CD4-positive, alpha-beta T cell treated with Interleukin-15 for 4 hours (primary cell): ENCODE measurements around the gene ELP4.

Source experiments
- DNase-seq: peaks from one replicate; pipeline ENCODE4 v3.0.0-alpha.2; 2020; ENCODE audit warnings: low spot score

The ELP4 gene

DNA sequence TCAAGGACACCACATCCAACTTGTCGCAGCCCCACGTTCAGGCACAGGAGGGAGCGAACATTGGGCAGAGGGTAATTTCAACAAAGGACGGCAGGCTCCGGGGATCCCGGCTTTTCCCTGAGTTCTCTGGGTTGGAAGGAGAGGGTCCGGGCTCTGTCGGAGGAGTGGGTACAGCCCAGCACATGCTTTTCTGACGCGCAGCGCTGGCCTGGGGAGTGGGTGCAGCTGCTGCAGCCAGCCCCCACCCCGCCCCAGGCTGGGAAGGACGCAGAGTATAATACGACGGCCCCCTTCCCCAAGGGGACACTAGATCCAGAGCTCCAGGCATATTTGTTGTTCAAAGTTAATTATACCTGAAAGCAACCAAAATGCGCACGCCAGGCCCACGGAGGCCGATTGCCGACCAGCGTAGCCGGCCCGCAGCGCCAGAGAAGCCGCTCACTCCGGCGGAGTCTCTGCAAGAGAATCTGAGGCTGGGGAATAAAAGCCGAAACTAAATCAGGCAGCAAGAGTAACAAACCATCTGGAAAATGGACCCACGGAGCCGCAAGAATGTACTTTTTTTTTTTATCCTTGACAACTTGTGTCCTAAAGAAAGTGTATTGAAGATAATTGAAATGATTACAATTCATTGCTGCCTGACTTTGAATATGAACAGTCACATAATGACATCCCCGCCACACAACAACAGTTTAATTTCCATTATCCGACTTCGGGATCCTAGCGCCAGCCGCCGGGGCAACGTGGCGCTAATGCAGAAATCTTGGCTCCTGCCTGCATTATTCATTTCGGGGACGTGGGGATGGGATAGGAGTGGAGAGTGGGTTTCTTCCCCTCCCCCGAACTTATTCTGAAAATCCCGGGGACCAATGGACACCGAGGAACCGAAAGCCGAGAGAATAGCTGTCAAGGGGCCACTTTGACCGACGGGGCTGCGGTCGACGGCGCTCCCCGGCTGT is 315.6 kb downstream of the ELP4 start:
- DNase-seq: no peak

DNA sequence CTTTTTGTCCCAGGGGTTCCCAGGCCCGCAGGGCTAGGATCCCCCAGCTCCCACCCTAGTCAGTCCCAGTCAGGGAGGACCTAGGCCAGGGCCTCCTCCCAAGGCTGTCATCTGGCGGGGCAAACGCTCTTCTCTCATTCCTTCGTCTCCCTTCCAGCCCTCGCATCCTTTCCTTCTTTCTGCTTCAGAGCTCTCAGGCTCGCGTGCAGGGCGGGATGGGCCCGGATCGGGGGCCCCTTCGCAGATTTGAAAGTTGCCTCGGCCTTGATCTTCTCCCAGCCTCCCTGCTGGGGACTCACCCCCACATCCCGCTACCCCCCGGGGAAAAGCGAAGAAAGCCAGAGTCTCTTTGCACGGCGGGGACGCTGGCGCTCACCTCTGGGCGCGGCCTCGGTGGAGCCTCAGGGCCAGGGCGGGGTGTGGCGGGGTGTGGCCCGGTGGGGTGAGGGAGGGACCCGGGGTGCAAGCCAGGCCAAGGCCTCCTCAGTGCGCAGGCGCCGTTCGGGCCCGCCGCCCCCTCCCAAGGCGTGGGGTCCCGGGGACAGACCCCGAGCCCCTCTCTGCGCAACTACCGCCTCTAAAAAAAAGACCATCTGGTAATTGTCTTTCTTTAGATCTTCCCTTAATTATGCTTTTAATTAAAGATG is 316.4 kb downstream of the ELP4 start:
- DNase-seq: no peak

DNA sequence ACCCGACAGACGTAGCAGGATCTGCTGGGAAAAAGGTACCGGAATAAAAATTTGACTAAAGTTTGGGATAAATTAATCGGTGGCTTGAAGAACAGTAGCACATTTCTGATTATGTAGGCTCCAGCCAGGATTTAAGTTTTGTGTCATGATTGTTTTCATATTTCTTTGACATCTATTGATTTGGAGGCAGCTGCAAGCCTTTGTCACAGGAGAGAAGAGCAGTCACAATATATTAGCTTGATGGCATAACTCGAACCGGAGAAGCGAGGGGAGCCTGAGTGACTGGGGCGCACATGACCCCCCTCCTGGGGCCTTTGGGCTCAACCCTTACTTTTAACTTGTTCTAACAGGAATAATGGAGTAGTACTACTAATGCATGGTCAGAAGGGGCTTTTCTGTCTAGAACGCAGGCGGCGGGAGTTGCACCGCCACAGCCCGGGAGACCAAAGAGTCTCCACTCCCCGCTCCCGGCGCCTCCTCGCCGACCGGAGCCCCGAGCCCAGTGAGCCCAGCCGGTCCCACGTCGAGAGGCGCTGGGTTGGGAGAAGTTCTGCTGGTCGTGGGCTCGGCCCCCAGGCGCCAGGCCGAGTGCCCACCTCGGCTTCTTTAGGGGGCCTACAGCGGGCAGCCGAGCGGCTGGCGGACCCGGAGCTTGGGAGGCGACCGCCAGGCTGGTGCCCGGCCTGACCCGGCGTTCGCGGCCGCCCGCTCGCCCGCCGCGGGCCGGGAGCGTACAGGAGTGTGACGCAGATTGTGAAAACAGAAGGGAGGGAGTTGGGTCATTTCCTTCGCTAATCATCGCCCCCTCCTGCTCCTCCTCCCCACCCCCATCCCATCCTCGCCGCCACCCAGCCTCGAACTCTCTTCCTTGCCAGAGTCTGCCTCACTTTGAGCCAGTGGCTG is 317.2 kb downstream of the ELP4 start:
- no peak for DNase-seq

GRCh38 chr11:31827455-31828206 is 318.1 kb downstream of the ELP4 start:
- no peak for DNase-seq

DNA sequence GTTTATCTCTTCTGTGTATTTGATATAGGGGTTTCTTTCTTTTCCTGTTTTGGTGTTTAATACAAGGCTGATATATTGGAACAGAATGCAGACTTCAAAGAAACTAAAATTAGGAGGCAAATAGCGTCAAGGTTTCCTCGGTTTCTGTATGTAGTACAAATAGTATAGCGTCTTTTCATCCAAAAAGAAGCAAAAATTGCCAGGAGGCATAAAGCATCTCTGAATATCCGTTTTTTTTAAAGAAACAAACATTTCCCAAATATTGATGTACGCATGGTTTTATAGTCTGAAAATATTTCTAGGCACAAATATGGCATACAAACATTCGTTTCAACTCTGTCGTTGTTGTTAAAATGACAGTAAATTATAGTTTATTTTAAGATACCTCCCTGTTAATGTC is 318.6 kb downstream of the ELP4 start:
- DNase-seq: no peak

DNA sequence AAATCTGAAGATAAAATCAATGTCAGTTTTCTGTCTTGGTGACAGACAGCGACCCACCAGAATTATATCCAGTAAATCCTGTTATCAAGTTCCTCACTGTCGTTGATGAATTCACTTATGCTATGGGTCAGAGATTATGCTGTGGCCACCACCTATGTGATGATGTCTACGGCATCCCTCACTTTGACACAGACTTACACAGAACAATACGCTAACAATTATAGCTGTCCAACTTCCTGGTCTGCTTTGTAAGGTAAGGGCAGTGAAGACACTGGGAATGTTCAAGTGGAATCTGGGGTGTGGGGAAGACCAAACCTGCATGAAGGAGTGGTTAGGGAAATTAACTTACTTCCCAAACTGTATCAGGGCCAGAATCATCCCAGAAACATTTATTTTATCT is 320.8 kb downstream of the ELP4 start:
- DNase-seq: no peak

- DNase-seq: no peak
Measured at GRCh38 chr11:31834237-31834636, 324.7 kb downstream of the ELP4 start.
